Skin epidermis (tissue), 12 donors: ENCODE data around the gene BDP1.
A peak's percentile ranks its signal among the peaks of the same experiment; 100 is the strongest.
"Not testable (repeated sequence)": the region's sequence is repeated elsewhere in the genome, so short reads cannot be mapped to it uniquely, and the experiment has no call there.

Experiments used
- H3K27ac ChIP-seq, 21 experiments: fragments of 200-600 bp; sonication (generic) in 11 of 21; one replicate each; pipeline ENCODE4 v1.5.0; 2020; ENCODE audit warnings: mild to moderate bottlenecking in 3 of 21, inconsistent platforms in 2 of 21, moderate library complexity in 2 of 21
- H3K4me3 ChIP-seq, 7 experiments: fragments of 200-600 bp; sonication (generic) in 2 of 7; one replicate each; pipeline ENCODE4 v1.5.0; 2020; ENCODE audit warnings: inconsistent platforms in 2 of 7, mild to moderate bottlenecking in 2 of 7, moderate library complexity in 1 of 7

BDP1 gene, protein sequence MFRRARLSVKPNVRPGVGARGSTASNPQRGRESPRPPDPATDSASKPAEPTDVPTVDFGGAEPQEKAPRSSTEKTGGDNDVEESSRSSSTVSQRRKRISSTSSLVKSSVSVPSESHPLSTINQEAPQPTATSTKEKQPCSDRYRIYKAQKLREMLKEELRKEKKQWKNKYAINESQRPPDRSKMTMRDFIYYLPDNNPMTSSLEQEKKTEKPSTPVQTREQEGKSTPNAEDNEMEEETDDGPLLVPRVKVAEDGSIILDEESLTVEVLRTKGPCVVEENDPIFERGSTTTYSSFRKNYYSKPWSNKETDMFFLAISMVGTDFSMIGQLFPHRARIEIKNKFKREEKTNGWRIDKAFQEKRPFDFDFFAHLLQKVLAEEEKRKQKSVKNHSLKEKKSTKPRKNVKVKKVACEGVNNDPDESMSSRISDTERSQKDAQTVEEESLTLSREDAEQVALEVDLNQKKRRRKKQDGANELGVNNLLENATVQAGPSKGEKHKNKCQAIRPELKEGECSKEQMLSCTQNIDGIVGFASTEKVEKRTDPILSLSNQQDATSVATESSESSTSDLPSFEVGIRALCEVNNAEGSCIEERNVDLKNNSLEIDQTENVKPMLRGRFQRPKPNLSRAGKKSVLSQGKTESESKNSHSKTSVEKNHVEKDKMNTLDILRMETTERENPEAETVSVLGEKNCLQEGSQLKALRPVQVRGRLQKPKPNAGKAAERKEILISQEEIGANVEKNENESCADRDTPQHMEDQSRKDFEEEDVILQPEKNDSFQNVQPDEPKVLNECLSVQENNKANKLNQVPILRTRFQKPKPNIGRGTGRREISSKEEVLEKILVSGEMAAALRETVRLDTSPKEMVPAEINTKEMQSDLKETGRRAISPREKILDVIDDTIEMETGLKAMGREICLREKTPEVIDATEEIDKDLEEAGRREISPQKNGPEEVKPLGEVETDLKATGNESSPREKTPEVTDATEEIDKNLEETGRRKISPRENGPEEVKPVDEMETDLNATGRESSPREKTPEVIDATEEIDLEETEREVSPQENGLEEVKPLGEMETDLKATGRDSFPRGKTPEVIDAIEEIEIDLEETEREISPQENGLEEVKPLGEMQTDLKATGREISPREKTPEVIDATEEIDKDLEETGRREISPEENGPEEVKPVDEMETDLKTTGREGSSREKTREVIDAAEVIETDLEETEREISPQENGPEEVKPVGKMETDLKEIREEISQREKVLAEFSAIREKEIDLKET (N-terminal part only)

DNA sequence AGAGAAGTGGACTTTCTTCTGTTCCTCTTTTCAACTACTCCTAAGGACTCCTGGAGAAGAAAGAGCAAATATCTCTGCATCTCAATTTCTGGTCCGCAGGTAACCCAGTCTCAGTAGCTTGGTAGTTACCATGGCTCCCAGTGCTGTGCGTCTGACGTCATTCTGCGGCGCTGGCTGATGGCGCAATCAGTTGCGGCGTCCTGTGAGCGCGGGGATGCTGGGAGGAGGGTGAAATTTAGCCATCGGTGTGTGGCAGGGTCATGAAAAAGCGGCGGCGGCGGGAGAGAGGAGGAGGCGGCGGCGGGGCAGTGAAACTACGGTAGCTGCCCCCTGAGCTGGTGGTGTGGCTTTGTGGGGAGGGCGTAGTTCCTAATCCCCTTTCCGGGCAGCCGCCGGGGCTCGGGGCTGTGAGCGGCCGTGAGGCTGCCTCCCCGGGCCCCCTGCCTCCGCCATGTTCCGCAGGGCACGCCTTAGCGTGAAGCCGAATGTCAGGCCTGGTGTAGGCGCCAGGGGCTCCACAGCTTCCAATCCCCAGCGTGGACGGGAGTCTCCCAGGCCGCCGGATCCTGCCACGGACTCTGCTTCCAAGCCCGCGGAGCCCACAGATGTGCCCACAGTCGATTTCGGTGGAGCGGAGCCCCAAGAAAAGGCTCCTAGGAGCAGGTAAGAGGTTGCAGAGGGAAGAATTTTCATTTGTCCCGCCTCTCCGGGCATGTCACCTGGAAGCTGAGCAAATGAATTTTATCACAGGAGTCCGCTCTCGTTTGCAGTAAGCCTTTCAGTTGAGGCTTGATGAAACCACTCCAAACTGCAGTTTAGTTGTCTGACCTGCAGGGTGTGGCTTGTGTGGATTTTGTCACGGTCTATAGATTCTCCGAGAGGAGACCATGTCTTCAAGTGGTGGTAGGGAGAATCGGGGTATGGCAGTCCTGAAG lies at the start of gene BDP1:
Gene BDP1 (plus strand): TSS at position 225 of the 935 bp plus-strand sequence. CDS start 227 bp downstream, at position 452.
- H3K4me3 ChIP-seq: peak within 1 kb of the TSS; percentile 56 to 93 (median 79)
- H3K27ac ChIP-seq: peak within 1 kb of the TSS; percentile 54 to 97 (median 89)

DNA sequence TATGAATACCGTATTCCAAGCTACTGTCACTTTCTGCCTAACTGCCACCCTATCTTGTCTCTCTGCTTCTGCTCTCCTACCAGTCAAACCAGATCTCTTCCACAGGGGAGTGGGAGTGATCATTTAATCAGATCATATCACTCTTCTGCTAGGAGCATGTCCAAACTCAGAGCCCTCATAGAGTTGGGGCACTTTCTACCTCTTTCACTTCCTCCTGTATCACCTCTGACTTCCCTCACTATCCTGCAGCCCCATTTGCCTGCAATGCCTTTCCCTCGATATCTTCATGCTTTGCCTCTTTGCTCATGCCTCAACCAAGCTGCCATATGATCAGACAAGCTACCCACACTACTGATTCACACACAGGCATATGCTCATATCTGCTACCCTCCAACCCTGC lies 45.4 kb upstream of the BDP1 start:
- H3K27ac ChIP-seq, H3K4me3 ChIP-seq: not testable (repeated sequence)

DNA sequence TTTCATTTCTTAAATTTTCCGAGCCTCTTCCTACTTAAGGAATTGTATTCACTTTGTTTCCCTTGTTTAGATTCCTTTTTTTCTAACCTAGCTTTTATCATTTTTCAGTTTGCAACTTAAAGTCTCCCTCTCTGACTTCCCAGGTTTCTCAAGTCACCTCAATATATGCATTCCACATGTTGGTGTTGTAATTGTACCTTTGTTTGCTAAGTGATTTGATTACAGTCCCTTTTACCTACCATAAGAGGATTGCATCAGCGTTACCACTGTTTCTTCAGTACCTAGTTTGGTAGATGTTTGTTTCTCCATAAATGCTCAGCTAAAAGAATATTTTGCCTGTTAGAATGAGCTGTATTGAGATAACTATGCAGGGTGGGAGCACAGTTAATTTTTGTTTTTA lies 39.8 kb upstream of the BDP1 start:
- not testable (repeated sequence) for H3K27ac ChIP-seq, H3K4me3 ChIP-seq

DNA sequence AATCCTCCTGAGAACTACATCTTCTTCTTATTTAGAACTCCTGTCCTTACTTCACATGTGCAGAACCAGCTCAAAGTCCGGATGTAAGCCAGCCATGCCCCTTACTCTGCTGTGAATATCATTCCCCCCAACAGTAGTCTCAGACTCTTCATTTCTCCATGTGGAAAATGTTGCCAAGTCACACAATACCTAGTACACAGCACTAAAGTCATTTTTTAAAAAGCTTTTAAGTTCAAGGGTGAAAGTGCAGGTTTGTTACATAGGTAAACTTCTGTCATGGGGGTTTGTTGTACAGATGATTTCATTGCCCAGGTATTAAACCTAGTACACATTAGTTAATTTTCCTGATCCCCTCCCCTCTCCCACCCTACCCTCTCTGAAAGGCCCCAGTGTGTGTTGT lies 37.4 kb upstream of the BDP1 start:
- not testable (repeated sequence) for H3K27ac ChIP-seq, H3K4me3 ChIP-seq

DNA sequence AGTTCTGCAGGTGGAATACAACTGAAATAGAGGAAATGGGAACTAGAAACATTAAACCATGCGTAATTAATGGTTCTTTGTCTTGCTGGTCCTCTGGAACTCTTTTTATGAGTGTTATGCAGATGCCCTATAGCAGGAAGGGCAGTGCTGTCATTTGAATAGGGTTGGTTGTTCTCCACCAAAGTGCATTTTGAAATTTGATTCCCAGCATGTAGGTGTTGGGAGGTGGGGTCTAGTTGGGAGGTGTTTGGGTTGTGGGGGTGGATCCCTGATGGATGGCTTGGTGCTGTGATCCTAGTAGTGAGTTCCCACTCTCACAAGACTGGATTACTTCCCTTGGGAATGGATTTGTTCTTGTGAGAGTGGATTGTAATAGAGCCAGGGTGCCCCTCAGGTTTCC lies 34.2 kb upstream of the BDP1 start:
- H3K27ac ChIP-seq, H3K4me3 ChIP-seq: not testable (repeated sequence)

DNA sequence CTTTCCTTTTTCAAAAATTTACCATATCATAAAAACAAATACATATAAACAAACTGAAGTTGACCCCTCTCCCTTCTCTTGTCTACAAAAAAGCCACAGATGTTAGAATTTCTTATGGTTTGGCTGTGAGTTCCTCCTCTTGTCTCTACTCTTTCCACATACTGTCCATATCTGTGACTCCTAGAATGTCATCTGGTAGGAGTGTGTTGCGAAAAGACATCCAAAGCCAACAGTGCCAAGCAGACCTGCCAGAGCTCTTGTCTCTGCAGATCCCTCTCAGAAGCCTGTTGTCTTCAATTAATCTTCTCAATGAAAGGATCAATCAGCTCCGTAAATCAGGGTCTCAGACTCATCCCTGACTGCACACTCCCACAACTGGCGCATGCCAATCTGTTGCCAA lies 31.6 kb upstream of the BDP1 start:
- not testable (repeated sequence) for H3K27ac ChIP-seq, H3K4me3 ChIP-seq

DNA sequence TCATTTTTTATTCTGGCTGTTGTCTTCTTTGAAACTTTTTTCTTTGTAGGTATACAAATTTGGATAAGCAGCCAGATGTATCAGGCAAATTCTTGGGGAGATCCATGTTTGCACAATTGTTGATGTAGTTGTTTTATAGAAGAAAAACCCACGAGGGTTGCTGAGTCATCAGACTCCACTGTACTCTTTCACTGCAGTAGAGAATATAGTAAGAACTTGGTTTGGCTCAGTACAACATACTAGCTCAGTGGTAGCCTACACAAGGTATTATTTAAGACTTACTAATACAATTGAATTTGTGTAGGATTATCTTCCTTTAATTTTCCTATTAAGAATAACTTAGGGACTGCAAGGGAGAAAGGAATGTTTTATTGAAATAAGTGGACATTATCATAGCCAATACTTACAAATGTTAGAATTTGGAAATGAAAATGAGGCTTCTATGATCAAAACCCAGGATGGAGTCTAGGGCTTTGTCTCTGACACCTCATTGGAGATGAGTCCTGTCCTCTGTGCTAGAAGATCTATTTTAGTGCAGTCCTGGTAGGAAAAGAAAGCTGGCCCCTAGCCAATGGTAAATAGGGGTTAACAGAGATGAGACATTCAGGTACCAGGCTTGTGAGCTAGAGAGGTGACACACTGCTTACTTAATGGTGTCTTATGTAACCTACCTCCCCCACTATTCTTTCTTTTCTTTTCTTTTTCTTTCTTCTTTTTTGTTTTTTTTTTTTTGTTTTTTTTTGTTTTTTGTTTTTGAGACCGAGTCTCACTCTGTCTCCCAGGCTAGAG lies 28.6 kb upstream of the BDP1 start:
- H3K27ac ChIP-seq, H3K4me3 ChIP-seq: not testable (repeated sequence)

DNA sequence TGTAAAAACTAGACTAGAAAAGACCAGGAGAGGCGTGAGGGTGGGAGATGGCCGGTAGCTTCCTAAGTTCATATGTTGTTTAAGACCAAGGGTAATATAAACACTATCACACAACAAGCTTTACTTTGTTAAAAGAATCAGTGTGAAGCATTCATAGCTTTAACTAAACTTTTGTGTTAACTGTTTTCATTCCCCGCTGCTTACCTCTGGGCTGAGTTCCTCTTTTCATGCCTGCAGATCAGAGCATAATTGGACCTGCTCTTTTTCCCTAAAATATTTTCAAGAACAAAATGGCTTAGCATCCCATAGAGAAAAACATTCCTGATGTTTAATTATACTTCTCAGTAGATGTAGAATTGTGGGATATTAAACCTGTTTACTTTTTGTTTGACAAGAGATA lies 23.0 kb upstream of the BDP1 start:
- H3K27ac ChIP-seq, H3K4me3 ChIP-seq: not testable (repeated sequence)

DNA sequence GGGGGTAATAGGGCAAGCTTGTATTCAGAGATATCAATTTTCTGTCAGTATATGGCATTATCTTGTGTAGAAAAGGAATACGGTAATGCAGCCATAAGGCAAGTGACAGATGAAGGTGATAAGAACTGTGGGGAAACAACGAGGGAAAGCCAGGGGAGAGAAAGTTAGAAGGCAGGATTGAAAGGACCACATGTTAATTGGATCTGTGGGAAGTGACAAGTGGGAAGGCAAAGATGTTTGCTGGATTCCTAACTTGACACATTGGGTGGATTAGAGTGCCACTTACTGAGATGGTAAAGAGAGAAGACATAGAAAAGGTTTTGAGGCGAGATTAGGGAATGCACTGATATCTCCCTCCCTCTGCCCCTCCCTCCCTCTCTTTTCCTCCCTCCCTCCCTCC lies 20.6 kb upstream of the BDP1 start:
- H3K27ac ChIP-seq, H3K4me3 ChIP-seq: not testable (repeated sequence)

DNA sequence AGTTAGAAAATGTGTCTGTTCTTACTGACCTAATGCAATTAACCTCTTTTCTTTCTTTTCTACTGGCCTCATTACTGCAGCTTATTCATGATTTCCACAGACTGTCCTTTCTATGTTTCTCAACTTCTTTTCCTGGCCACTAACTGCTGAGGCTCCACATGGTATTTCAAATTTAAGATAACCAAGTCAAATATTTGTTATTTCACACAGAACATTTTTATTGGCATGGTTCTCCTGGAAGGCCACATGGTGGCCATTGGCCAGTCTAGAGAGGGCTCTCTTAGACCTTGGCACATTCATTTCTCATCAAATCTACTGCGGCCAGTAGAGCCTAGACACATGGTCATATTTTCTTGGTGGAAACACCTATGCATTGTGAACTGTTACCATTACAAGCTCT lies 13.9 kb upstream of the BDP1 start:
- not testable (repeated sequence) for H3K27ac ChIP-seq, H3K4me3 ChIP-seq

DNA sequence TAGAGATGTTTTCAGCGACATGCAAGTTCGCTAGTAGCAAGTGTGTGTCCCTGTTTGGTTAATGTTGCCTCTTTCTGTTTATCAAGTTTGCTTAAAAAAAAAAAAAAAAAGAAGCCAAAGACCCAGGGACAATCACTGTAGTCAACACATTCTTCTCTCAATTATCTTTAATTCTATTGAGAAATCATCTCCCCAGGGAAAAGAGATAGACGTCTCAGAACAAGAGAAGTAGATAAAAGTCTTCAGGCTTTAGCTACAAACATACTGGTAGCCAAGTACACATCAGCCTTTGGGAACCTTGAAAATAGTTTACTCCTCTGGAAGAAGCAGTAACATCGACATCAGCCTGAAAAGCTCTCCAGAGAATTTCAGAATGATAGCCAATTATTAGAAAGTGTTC lies 11.6 kb upstream of the BDP1 start:
- not testable (repeated sequence) for H3K4me3 ChIP-seq, H3K27ac ChIP-seq

DNA sequence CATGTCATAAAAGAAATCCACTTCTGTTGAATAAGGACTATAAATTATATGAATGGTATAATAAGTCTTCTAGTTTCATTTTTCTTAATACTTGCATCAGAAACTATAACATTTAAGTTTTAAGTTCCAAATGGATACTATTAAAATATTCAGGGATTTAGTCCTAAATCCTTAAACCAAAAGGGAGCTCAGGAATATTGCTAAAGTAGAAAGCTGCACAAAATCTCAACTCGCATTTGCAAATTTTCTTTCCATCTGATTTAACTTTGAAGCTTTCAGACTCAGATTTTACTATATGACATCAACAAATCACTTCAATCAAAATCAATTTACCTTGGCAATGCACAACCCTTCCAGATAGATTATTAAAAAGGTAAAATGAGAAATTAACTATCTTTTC lies 10.4 kb upstream of the BDP1 start:
- H3K27ac ChIP-seq, H3K4me3 ChIP-seq: not testable (repeated sequence)

DNA sequence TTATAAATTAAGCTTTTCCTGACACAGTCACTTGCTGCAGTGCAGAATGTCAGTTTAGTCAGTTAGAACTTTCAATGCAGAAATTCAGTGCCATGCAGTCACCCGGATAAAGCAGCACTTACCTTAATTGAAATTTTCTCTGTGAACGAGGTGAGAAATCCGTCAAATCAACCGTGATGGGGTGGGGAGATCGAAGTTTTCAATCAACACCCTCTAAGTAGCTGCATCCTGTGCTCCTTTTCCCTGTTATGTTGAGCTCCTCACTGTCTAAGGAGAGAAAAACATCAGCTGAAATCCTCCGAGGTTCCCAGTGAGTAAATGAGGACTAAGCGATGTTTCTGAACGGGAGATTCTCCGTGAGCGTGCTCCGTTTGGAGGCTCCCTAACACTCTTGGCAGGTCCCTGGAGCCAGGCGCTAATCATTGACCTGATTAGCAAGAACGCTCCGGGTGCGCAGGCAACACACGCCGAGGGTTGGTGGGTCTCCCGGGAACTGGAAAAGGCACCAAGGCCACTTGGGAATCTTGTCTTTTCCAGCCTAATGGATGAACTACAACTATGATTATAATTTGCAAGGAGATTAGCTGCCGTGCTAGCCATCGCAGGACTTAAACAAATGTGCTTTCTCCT lies 9.8 kb upstream of the BDP1 start:
- H3K4me3 ChIP-seq, H3K27ac ChIP-seq: not testable (repeated sequence)

DNA sequence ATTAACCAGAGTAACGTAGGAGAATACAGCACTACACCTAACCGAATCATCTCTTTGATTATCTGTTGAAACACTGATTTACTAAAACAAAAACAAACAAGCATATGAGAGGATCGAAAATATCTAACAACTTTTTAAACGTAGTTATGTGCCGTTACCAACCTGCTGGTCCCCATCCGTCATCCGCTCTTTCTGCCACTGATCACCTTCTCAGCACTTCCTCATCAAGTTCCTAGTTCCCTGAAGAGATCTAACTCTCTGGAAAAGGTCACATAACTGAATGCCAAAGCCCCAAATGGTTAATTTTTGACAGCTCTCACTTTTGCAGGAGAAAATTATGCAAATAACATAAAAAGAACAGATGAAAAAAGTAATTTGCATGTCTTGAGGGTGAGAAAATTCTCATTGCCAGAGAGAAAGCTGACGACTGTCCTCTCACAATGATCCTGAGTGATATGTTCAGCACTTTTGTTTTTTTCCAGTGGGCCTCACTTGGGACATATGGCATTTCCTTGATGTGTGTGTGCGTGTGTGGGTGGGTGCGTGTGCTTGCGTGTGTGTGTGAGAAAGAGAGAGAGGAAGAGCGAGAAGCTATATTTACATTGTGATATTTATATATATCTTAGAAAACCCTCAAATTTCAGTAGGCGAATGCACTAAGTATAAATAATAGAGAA lies 8.8 kb upstream of the BDP1 start:
- H3K27ac ChIP-seq, H3K4me3 ChIP-seq: not testable (repeated sequence)

DNA sequence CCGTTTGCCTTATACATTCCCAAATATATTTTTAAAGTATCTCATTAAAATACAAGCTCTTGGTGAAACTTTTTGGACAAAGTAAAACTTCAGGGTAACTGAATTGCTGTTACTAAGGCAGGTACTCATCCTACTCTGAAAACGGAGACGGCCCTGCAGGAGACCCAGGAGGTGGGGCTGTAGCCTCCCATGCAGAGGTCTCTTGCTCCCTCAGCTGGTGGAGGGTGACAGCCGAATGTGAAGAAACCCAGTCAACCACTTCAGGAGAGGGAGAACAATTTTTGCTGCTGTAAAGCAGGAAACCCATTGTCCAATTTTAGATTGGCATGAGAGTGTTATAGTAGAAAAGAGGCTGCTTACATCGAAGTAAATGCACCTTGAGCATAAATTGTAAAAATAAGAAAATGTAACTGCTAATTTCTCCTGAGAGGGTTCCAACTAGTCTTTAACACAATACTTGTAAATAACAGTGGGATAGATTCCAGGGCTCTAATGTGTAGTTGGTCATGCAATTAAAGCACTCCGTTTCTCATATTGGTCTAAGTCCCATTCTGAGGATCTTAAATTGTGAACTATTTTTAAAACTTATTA lies 8.1 kb upstream of the BDP1 start:
- not testable (repeated sequence) for H3K4me3 ChIP-seq, H3K27ac ChIP-seq

DNA sequence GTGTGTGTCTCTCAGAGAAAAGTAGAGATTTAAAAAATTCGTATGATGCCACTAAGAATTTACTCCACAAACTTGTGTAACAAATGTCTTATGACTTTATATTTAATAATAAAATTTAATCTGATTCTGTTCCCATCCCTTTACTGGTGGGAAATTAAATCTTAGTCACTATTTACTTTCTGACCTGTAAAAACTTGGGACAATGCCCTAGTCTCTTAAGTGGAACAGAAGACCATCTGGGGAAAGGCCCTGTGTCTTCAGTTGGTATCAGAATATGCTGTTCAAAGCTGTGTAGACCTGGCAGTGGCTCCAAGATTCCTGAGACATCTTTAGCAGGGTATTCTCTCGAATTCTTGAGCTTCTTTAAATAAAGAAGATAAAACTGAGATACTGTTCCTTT lies 2.6 kb upstream of the BDP1 start:
- no peak overlapping the region for H3K4me3 ChIP-seq
- H3K27ac ChIP-seq: no peak overlapping the region

DNA sequence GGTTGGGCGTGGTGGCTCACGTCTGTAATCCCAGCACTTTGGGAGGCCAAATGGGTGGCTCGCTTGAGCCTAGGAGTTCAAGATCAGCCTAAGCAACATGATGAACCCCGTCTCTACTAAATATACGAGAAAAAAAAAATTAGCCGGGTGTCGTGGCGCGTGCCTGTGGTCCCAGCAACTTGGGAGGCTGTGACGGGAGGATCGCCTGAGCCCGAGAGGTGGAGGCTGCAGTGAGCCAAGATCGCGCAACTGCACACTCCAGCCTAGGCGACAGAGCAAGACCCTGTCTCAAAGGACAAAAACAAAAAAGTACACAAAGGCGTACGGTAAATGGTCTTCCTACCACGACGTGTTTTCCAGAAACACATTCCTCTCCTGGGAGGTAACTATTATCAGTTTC lies 538 bp upstream of the BDP1 start:
- H3K27ac ChIP-seq: peak overlapping the region in 9 of 21 experiments; percentile 85 to 97 (median 94)
- H3K4me3 ChIP-seq: peak overlapping the region; percentile 56 to 93 (median 79)
